H1 (cell line): ENCODE data around the gene GBP2.

ENCODE experiments used
- CBX8 ChIP-seq: fragments of 300-800, 300-1000 bp; sonication (generic); IDR thresholded peaks from 2 replicates; pipeline ENCODE4 v1.7.1; 2016; ENCODE audit warnings: low read depth, low read length, borderline replicate concordance
- CTCF ChIP-seq, 3 experiments: IDR thresholded peaks; 1 replicate in 2 of 3; 2 replicates in 1 of 3; pipeline versions ENCODE4 v1.5.1 to v1.6.1; 2011; ENCODE audit warnings: low read length in 3 of 3, mild to moderate bottlenecking in 3 of 3, inconsistent platforms in 2 of 3, low read depth in 1 of 3, moderate library complexity in 1 of 3; ENCODE audit not compliant: insufficient read depth in 1 of 3; ENCODE audit errors: control extremely low read depth in 1 of 3
- JUND ChIP-seq: IDR thresholded peaks from 2 replicates; pipeline ENCODE4 v1.6.1; 2011; ENCODE audit warnings: mild to moderate bottlenecking, improper control_type of control experiment, low read length
- POLR2A ChIP-seq, 2 experiments: IDR thresholded peaks; 1 replicate in 1 of 2; 2 replicates in 1 of 2; pipeline ENCODE4 v1.6.1; 2011; ENCODE audit warnings: low read depth in 2 of 2, low read length in 2 of 2, mild to moderate bottlenecking in 2 of 2; ENCODE audit errors: control extremely low read depth in 1 of 2
- ZNF274 ChIP-seq: IDR thresholded peaks from 2 replicates; pipeline ENCODE4 v1.7.0; 2012; ENCODE audit warnings: low read length, borderline replicate concordance; ENCODE audit errors: extremely low read depth

- TF ChIP-seq JUND (no peak), CBX8 (no peak), CTCF (IDR thresholded peaks at IDR 0.05; ENCODE audit: control extremely low read depth in 1 of 3, insufficient read depth in 1 of 3, low read depth in 1 of 3, low read length in 3 of 3) (no peak), POLR2A (IDR thresholded peaks at IDR 0.05; ENCODE audit: control extremely low read depth in 1 of 2, low read depth in 2 of 2, low read length in 2 of 2) (no peak), ZNF274 (no peak)
Measured at GRCh38 chr1:89095737-89096136, 30.2 kb downstream of the GBP2 start.
